DMS79 (cell line): ENCODE results near the gene LRRIQ3.
A peak's percentile ranks its signal among the peaks of the same experiment; 100 is the strongest.

Source experiments
- DNase-seq: peaks from one replicate; lab custom pipeline; 2025; lab: John Stamatoyannopoulos, UW

LRRIQ3 gene

GRCh38 chr1:74113333-74113732 lies 84.6 kb downstream of the LRRIQ3 start:
- no peak for DNase-seq

GRCh38 chr1:74107394-74107793 lies 90.6 kb downstream of the LRRIQ3 start:
- no peak for DNase-seq

GRCh38 chr1:74091371-74091770 lies 106.6 kb downstream of the LRRIQ3 start:
- no peak for DNase-seq

- no peak for DNase-seq
These were observed 114.8 kb downstream of the LRRIQ3 start for GRCh38 chr1:74083128-74083527.

GRCh38 chr1:74065081-74065480 lies 132.9 kb downstream of the LRRIQ3 start:
- DNase-seq = no peak

GRCh38 chr1:74057719-74058118 lies 140.3 kb downstream of the LRRIQ3 start:
- DNase-seq = no peak

- DNase-seq = no peak
These were observed 144.6 kb downstream of the LRRIQ3 start for GRCh38 chr1:74053407-74053806.

GRCh38 chr1:74050386-74050785 lies 147.6 kb downstream of the LRRIQ3 start:
- DNase-seq = no peak

GRCh38 chr1:74038042-74038441 lies 159.9 kb downstream of the LRRIQ3 start:
- no peak for DNase-seq

GRCh38 chr1:74012583-74012982 lies 185.4 kb downstream of the LRRIQ3 start:
- DNase-seq = no peak

GRCh38 chr1:74011736-74012135 lies 186.2 kb downstream of the LRRIQ3 start:
- DNase-seq = no peak

- no peak for DNase-seq
These were observed 187.8 kb downstream of the LRRIQ3 start for GRCh38 chr1:74010206-74010605.

GRCh38 chr1:74005533-74005932 lies 192.4 kb downstream of the LRRIQ3 start:
- no peak for DNase-seq

- DNase-seq = no peak
These were observed 194.2 kb downstream of the LRRIQ3 start for GRCh38 chr1:74003806-74004205.

- DNase-seq = peak; percentile 46
These were observed 199.5 kb downstream of the LRRIQ3 start for GRCh38 chr1:73998348-73998959.

- DNase-seq = no peak
These were observed 217.5 kb downstream of the LRRIQ3 start for GRCh38 chr1:73980324-73981040.

GRCh38 chr1:73979684-73980083 lies 218.3 kb downstream of the LRRIQ3 start:
- no peak for DNase-seq

- no peak for DNase-seq
These were observed 219.0 kb downstream of the LRRIQ3 start for GRCh38 chr1:73978964-73979363.
